ENCODE results near the gene GALNT9. TPM values are rescaled to one million over a fixed set of nuclear protein-coding genes. Genes with fewer than 3 reads are reported as not detected.
"Not testable (repeated sequence)": the region's sequence is repeated elsewhere in the genome, so short reads cannot be mapped to it uniquely, and the experiment has no call there.

Gene GALNT9
- total RNA-seq, 2 experiments from 2014 or later: 0.86 to 1.2 TPM

GRCh38 chr12:132364348-132364902 is 35.0 kb upstream of the GALNT9 start:
- no peaks in the 10 kb centered on the region for H3K36me3 Mint-ChIP-seq (ENCODE audit: low read depth)
- peaks cover 2% of the 10 kb centered on the region for H3K9me3 Mint-ChIP-seq
- no peak for DNase-seq
- intact Hi-C loops (cut with micrococcal nuclease): no loop called here
- no peaks in the 10 kb centered on the region for H3K4me1 Mint-ChIP-seq (ENCODE audit: low read depth)
- peaks cover 2% of the 10 kb centered on the region for H3K27me3 Mint-ChIP-seq (ENCODE audit: low read depth)
- no peak overlapping the region for H3K27ac Mint-ChIP-seq
- no peak overlapping the region for H3K4me3 Mint-ChIP-seq
- CTCF ChIA-PET: no interaction called here

DNA sequence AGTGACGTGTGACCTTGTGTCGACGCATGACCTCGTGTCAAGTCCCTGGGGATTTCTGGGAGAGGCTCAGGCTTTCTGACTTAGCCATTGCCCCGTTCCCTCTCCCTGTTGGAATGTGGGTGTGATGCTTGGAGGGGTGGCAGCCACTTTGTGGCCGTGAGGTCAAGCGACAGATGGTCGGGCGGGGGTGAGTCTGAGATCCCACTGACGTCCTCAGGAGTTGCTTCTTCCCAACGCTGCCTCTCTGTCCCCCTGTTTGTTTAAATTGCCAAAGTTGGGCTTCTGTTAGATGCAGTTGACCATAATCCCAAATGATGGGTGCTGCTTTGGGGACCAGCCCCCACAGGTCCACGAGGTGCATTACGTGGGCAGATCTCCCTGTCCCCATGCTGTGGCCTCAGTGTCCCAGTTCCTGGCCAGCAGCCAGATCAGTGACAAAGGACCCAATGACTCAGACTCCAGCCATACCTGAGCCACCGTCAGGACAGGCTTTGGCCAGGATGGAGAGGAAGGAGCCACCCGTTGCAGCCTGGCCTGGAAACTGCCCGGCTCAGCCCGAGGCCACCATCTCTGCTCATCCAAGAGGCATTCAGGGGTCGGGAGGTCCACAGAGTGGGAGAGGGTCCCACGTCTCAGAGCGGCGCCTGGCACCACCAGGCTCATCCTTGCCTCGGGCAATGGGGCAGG is 34.4 kb upstream of the GALNT9 start:
- H3K36me3 Mint-ChIP-seq (ENCODE audit: low read depth): no peaks in the 10 kb centered on the region

GRCh38 chr12:132362996-132363660 is 33.7 kb upstream of the GALNT9 start:
- H3K27ac Mint-ChIP-seq: no peak overlapping the region
- DNase-seq: no peak
- peaks cover 2% of the 10 kb centered on the region for H3K9me3 Mint-ChIP-seq
- H3K4me1 Mint-ChIP-seq (ENCODE audit: low read depth): no peaks in the 10 kb centered on the region
- no peak overlapping the region for H3K4me3 Mint-ChIP-seq
- intact Hi-C loops (cut with micrococcal nuclease): no loop called here
- H3K36me3 Mint-ChIP-seq (ENCODE audit: low read depth): no peaks in the 10 kb centered on the region
- H3K27me3 Mint-ChIP-seq (ENCODE audit: low read depth): peaks cover 2% of the 10 kb centered on the region
- CTCF ChIA-PET: no interaction called here

More for the DNA sequence above, 34.4 kb upstream of the GALNT9 start:
- no peak overlapping the region for H3K27ac Mint-ChIP-seq
- peaks cover 2% of the 10 kb centered on the region for H3K27me3 Mint-ChIP-seq (ENCODE audit: low read depth)
- CTCF ChIA-PET: no interaction called here
- H3K4me3 Mint-ChIP-seq: no peak overlapping the region
- peaks cover 2% of the 10 kb centered on the region for H3K9me3 Mint-ChIP-seq
- no peaks in the 10 kb centered on the region for H3K4me1 Mint-ChIP-seq (ENCODE audit: low read depth)
- intact Hi-C loops (cut with micrococcal nuclease): no loop called here
- no peak for DNase-seq

DNA sequence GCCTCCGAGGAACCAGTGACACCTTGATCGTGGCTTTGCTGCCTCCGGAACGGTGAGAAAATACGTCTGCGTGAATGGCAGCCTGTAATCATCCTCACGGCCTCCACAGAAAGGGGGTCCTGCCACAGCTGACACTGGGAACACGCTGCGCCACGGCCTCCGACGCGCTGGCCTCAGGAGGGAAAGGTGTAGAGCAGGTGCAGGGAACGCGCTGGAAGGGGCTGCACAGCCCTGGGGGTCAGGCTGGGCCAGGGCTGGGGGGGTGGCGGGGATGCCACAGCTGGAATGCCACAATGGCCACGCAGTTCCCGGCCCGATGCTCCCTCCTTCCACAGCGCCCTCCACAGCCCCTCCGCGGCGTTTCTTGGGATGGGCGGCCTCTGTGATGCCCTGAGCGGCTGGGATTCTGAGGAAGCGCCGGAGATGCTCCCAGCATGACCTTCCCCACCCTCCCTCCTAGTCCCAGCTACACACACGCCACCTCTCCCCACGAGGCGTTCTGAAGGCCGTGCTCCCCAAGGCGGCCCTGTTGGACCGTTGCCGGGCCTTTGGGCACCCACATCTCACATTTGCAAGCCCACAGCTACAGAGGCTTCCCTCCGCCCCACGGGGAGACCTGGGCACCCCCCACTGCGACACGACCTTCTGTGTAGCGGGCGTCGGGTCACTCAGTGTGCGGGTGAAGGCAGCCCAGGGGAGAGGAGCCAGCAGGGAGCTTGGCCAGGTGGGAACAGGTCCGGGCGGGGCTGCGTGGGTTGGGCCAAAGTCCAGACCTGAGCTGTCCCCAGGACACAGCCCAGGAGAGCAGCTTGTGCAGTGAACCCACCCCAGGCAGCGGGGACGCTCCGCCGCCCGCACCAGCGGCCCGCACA is 31.8 kb upstream of the GALNT9 start:
- no peak overlapping the region for H3K4me3 Mint-ChIP-seq
- peaks cover 3% of the 10 kb centered on the region for H3K4me1 Mint-ChIP-seq (ENCODE audit: low read depth)
- H3K9me3 Mint-ChIP-seq: peaks cover 2% of the 10 kb centered on the region
- no peaks in the 10 kb centered on the region for H3K27me3 Mint-ChIP-seq (ENCODE audit: low read depth)
- no peak overlapping the region for H3K27ac Mint-ChIP-seq
- no peak for DNase-seq
- CTCF ChIA-PET: no interaction called here
- intact Hi-C loops (cut with micrococcal nuclease): no loop called here
- no peaks in the 10 kb centered on the region for H3K36me3 Mint-ChIP-seq (ENCODE audit: low read depth)

GRCh38 chr12:132360410-132360809 is 31.0 kb upstream of the GALNT9 start:
- Mint-ChIP-seq H3K4me1 (ENCODE audit: low read depth) (peaks cover 3% of the 10 kb centered on the region), H3K36me3 (ENCODE audit: low read depth) (no peaks in the 10 kb centered on the region), H3K27ac (no peak overlapping the region), H3K9me3 (peaks cover 2% of the 10 kb centered on the region), H3K4me3 (no peak overlapping the region), H3K27me3 (ENCODE audit: low read depth) (no peaks in the 10 kb centered on the region)
- DNase-seq: no peak
- intact Hi-C loops (cut with micrococcal nuclease): no loop called here
- CTCF ChIA-PET: no interaction called here

GRCh38 chr12:132359971-132360370 is 30.6 kb upstream of the GALNT9 start:
- Mint-ChIP-seq H3K27me3 (ENCODE audit: low read depth) (no peaks in the 10 kb centered on the region), H3K27ac (no peak overlapping the region), H3K4me3 (no peak overlapping the region), H3K36me3 (ENCODE audit: low read depth) (no peaks in the 10 kb centered on the region), H3K4me1 (ENCODE audit: low read depth) (peaks cover 3% of the 10 kb centered on the region), H3K9me3 (peaks cover 2% of the 10 kb centered on the region)
- CTCF ChIA-PET: no interaction called here
- DNase-seq: no peak
- intact Hi-C loops (cut with micrococcal nuclease): no loop called here

DNA sequence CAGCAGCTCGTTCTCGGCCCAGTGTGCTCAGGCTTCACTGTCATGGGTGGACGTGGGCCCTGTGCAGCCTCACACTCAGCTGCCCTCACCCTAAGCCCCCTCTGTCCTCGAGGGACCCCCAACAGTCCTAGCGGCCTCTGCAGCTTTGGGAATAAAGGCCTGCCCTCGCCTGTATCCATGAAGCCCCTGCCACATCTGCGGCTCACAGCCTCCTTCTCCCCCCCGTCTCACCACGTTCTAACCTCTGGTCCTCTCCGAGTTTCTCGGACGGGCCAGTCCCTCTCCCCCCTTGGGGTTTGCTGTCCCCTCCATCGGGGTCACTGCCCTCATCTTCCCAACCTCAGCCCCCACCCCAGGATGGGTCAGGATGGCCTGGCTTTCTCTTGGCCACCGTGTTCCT is 30.2 kb upstream of the GALNT9 start:
- intact Hi-C loops (cut with micrococcal nuclease): no loop called here
- no peak for DNase-seq
- H3K4me3 Mint-ChIP-seq: no peak overlapping the region
- peaks cover 3% of the 10 kb centered on the region for H3K4me1 Mint-ChIP-seq (ENCODE audit: low read depth)
- H3K36me3 Mint-ChIP-seq (ENCODE audit: low read depth): no peaks in the 10 kb centered on the region
- H3K27me3 Mint-ChIP-seq (ENCODE audit: low read depth): no peaks in the 10 kb centered on the region
- CTCF ChIA-PET: no interaction called here
- peaks cover 2% of the 10 kb centered on the region for H3K9me3 Mint-ChIP-seq
- no peak overlapping the region for H3K27ac Mint-ChIP-seq

DNA sequence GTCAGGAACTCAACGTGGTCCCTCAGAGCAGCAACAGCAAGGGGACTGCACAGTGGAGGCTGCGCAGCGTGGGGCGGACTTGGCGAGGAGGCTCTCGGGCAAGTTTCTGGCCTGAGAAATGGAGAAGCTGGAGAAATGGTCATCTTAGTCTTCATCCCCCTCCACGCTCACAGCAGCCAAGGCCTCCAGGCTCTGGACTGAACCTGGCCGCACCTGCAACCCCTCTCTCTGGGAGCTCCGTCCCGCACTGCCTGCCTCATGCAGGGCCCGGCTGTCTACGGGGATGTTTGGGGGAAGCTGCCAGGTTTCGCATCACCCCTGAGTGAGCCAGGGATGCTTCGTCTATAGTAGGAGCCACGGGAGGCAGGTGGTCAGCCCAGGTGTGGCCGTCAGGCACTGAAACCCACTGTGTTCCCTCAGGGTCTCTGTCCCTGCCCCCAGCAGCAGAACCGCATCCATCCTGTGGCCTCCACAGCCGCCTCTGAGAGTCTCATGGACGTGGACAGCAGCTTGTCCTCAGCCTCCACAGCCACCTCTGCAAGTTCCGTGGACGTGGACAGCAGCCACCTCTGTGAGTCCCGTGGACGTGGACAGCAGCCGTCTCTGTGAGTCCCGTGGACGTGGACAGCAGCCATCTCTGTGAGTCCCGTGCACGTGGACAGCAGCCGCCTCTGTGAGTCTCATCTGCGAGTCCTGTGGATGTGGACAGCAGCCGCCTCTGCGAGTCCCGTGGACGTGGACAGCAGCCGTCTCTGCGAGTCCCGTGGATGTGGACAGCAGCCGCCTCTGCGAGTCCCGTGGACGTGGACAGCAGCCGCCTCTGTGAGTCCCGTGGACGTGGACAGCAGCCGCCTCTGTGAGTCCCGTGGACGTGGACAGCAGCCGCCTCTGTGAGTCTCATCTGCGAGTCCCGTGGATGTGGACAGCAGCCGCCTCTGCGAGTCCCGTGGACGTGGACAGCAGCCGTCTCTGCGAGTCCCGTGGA is 29.1 kb upstream of the GALNT9 start:
- intact Hi-C loops (cut with micrococcal nuclease); DNase-seq; H3K4me1 Mint-ChIP-seq (ENCODE audit: low read depth); H3K4me3 Mint-ChIP-seq; H3K36me3 Mint-ChIP-seq (ENCODE audit: low read depth); H3K27ac Mint-ChIP-seq; H3K9me3 Mint-ChIP-seq; H3K27me3 Mint-ChIP-seq (ENCODE audit: low read depth): not testable (repeated sequence)
- CTCF ChIA-PET: interaction anchor here (0.7 kb wide), 1 partner anchor 1400 kb away, joined by 3 read pairs; no protein-coding TSS in a partner anchor

DNA sequence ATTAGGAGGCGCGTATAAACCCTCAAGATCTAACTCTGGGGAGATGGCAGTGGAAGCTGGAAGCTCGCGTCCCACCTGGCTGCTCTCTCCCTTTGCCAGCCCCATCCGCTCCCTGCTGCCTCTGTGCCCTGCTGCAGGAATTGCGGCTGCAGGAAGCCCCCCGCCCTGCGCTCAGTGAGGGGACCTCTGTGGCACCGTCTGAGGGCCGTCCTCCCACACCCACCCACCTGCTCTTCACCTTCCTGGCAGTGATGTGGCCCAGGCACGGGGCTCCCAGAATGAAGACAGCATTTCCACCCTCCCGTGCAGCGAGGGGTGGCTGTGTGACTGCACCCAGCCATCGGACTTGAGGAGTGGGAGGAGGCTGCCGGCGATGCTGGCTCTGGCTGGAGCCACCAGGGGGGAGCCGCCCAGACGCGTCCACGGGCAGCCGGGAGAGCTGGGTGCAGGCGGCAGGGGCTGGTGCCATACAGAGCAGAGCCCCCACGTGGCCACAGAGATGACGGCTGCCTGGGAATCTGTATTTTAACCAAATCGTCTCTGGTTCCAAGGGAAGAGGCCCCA is 28.3 kb upstream of the GALNT9 start:
- no peak for DNase-seq
- Mint-ChIP-seq H3K9me3 (peaks cover 2% of the 10 kb centered on the region), H3K27me3 (ENCODE audit: low read depth) (peaks cover 3% of the 10 kb centered on the region), H3K4me1 (ENCODE audit: low read depth) (peaks cover 3% of the 10 kb centered on the region), H3K36me3 (ENCODE audit: low read depth) (no peaks in the 10 kb centered on the region), H3K4me3 (no peak overlapping the region), H3K27ac (no peak overlapping the region)
- intact Hi-C loops (cut with micrococcal nuclease): no loop called here
- CTCF ChIA-PET: no interaction called here

- DNase-seq: peak; percentile 50
- H3K27me3 Mint-ChIP-seq (ENCODE audit: low read depth): peaks cover 3% of the 10 kb centered on the region
- no peak overlapping the region for H3K4me3 Mint-ChIP-seq
- intact Hi-C loops (cut with micrococcal nuclease): no loop called here
- no peaks in the 10 kb centered on the region for H3K36me3 Mint-ChIP-seq (ENCODE audit: low read depth)
- CTCF ChIA-PET: no interaction called here
- peaks cover 3% of the 10 kb centered on the region for H3K4me1 Mint-ChIP-seq (ENCODE audit: low read depth)
- H3K9me3 Mint-ChIP-seq: peaks cover 2% of the 10 kb centered on the region
- H3K27ac Mint-ChIP-seq: no peak overlapping the region
These were observed 27.6 kb upstream of the GALNT9 start for GRCh38 chr12:132356691-132357622.
